ENCODE data around the gene DDHD1. TPM values are rescaled to one million over a fixed set of nuclear protein-coding genes. Genes with fewer than 3 reads are reported as not detected.

Gene DDHD1
- total RNA-seq, 1 experiment from 2014 or later: 15.7 TPM

GRCh38 chr14:53187921-53188463 is 34.9 kb upstream of the DDHD1 start:
- no peak overlapping the region for H2AK5ac ChIP-seq (ENCODE audit: insufficient read length, low read length)
- H2BK120ac ChIP-seq (ENCODE audit: low read depth, low read length, poor library complexity, severe bottlenecking): no peak overlapping the region
- no peak overlapping the region for H3K14ac ChIP-seq (ENCODE audit: insufficient read depth, low read length)
- Mint-ChIP-seq H3K36me3 (ENCODE audit: insufficient read depth in 1 of 3, low read depth in 3 of 3) (no peaks in the 10 kb centered on the region), H3K4me1 (peaks cover 13 to 21% of the 10 kb centered on the region in 2 experiments), H3K9me3 (no peaks in the 10 kb centered on the region), H3K27me3 (ENCODE audit: low read depth) (no peaks in the 10 kb centered on the region), H3K4me3 (no peak overlapping the region), H3K27ac (no peak overlapping the region)
- H2BK20ac ChIP-seq (ENCODE audit: low read depth, low read length, poor library complexity, severe bottlenecking): no peak overlapping the region
- no peak overlapping the region for H3K4ac ChIP-seq (ENCODE audit: low read depth, low read length)
- WGBS (ENCODE audit: extremely low coverage, insufficient read length, low lambda C conversion rate): no CpG with 5 or more reads among the region's 5 CpGs
- no peak overlapping the region for H2BK12ac ChIP-seq (ENCODE audit: insufficient read length, low read depth, low read length)
- H3T11ph ChIP-seq (ENCODE audit: low read length): no peak overlapping the region
- H3K23me2 ChIP-seq (ENCODE audit: insufficient read length, low read depth, low read length, poor library complexity, severe bottlenecking): no peaks in the 10 kb centered on the region
- no peak overlapping the region for H3K18ac ChIP-seq (ENCODE audit: insufficient read length, low read depth, low read length)
- no peaks in the 10 kb centered on the region for H4K20me1 ChIP-seq (ENCODE audit: control insufficient read depth, insufficient read depth, insufficient read length)
- no peak overlapping the region for H4K91ac ChIP-seq (ENCODE audit: insufficient read length, low read depth, low read length)
- no peak overlapping the region for H4K8ac ChIP-seq (replicated peaks; ENCODE audit: insufficient read length, low read depth, low read length)
- H3K23ac ChIP-seq (ENCODE audit: insufficient read length, low read depth, low read length): no peak overlapping the region
- H3K4me1 ChIP-seq (ENCODE audit: insufficient read depth, low read length): no peaks in the 10 kb centered on the region; the same call in 1 of the 2 replicates
- no peak overlapping the region for H2BK5ac ChIP-seq (ENCODE audit: insufficient read length, low read length)
- no peak for DNase-seq
- H3K4me2 ChIP-seq (ENCODE audit: insufficient read depth, insufficient read length, low read length): no peak overlapping the region
- no peak overlapping the region for H2AFZ ChIP-seq (ENCODE audit: low read length)
- H4K5ac ChIP-seq (ENCODE audit: insufficient read length, low read depth, low read length): no peak overlapping the region
- H3K9ac ChIP-seq (ENCODE audit: extremely low read depth, insufficient read length, low read length): no peak overlapping the region
- no peak overlapping the region for H2BK15ac ChIP-seq (ENCODE audit: low read depth, low read length)
- no peak for TF ChIP-seq CTCF (conservative IDR thresholded peaks at IDR 0.05)
- H3K79me1 ChIP-seq (ENCODE audit: insufficient read depth, low read depth, low read length, poor library complexity, severe bottlenecking): no peaks in the 10 kb centered on the region
- no peaks in the 10 kb centered on the region for H3K9me3 ChIP-seq (ENCODE audit: control insufficient read depth, low read depth, low read length)
- no peak overlapping the region for H3K56ac ChIP-seq (ENCODE audit: insufficient read length, low read depth, low read length)
- H3K27me3 ChIP-seq (ENCODE audit: insufficient read depth, low read length): no peaks in the 10 kb centered on the region
- no peak overlapping the region for H3K27ac ChIP-seq (ENCODE audit: insufficient read length, low read depth, low read length)
- no peaks in the 10 kb centered on the region for H3K79me2 ChIP-seq (ENCODE audit: insufficient read depth, low read length)
